Measurements from ENCODE around the gene EIF4ENIF1.

Gene EIF4ENIF1

DNA sequence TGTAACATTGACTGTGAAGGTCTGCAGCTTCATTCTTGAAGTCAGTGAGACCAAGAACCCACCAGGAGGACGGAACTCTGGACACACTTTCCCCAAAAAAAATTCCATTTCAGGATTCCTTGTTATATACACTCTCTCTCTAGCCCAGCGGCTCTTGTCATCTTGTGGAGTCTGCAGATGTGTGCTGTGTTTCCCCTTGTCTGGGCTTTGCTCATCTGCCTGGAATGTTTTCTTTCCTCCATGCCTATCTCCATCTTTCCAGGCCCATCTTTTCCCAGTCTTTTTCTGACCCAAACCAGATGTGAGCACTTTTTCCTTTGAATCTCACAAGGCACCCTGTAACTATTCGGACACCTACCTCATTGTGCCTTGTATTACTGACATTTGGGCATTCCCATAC lies 95.3 kb downstream of the EIF4ENIF1 start:
- in situ Hi-C loops (cut with HindIII; ENCODE audit: low sequenced_read_pairs), result no loop called here
- no peak overlapping the region for H3K4me3 ChIP-seq (ENCODE audit: low read depth, low read length)

GRCh38 chr22:31393893-31394292 lies 95.7 kb downstream of the EIF4ENIF1 start:
- H3K4me3 ChIP-seq (ENCODE audit: low read depth, low read length), result no peak overlapping the region
- DNase-seq (ENCODE audit: low read depth), result no peak
- in situ Hi-C loops (cut with HindIII; ENCODE audit: low sequenced_read_pairs), result no loop called here
- no peak for TF ChIP-seq CTCF (IDR thresholded peaks at IDR 0.05; ENCODE audit: low read depth, low read length, missing control alignments)

More for the DNA sequence above, 95.3 kb downstream of the EIF4ENIF1 start:
- no peak for TF ChIP-seq CTCF (IDR thresholded peaks at IDR 0.05; ENCODE audit: low read depth, low read length, missing control alignments)
- no peak for DNase-seq (ENCODE audit: low read depth)
